SK-N-SH (cell line): ENCODE measurements around the gene CBLN3. TPM values are rescaled to one million over a fixed set of nuclear protein-coding genes. Genes with fewer than 3 reads are reported as not detected.

Source experiments
- CTCF ChIA-PET: fragments of 300-600, 350-600 bp; formaldehyde crosslinking; extraction: SDS; loops from one replicate; lab custom pipeline; 2021; lab: Yijun Ruan, JAX
- POLR2A ChIA-PET: fragments of 350-600 bp; sonication (Branson Sonifier 250); formaldehyde crosslinking; extraction: SDS; loops from one replicate; lab custom pipeline; 2020; ENCODE audit warnings: antibody characterized with exemption, inconsistent platforms; lab: Yijun Ruan, JAX
- DNase-seq: peaks from one replicate; pipeline ENCODE4 v3.0.0; 2012
- H2AFZ ChIP-seq: fragments of 200-600 bp; sonication (generic); 2 replicates; pipeline ENCODE4 v1.8.1; 2016; ENCODE audit warnings: antibody characterized with exemption, mild to moderate bottlenecking, low read depth
- H3F3A ChIP-seq: fragments of 200-600 bp; sonication (generic); replicated peaks from 2 replicates; pipeline ENCODE3; 2016; ENCODE audit warnings: antibody characterized with exemption, mild to moderate bottlenecking; ENCODE audit not compliant: insufficient read depth
- H3K27ac ChIP-seq, 2 experiments: fragments of 200-500 bp in 1 of 2; fragments of 200-600 bp in 1 of 2; sonication (Bioruptor generic) in 1 of 2; sonication (generic), shearing (Covaris generic) in 1 of 2; 2 replicates each; pipeline versions ENCODE4 v1.5.1 to v1.6.1; 2014 to 2016; ENCODE audit warnings: low read depth in 2 of 2, inconsistent platforms in 1 of 2, low read length in 1 of 2, mild to moderate bottlenecking in 1 of 2, mixed read lengths in 1 of 2
- H3K27me3 ChIP-seq: fragments of 200-600 bp; sonication (generic), shearing (Covaris generic); 2 replicates; pipeline ENCODE4 v1.6.1; 2016; ENCODE audit warnings: mixed run types; ENCODE audit not compliant: insufficient read depth
- H3K36me3 ChIP-seq, 2 experiments: fragments of 200-500 bp in 1 of 2; fragments of 200-600 bp in 1 of 2; sonication (Bioruptor generic) in 1 of 2; sonication (generic) in 1 of 2; replicated peaks in 1 of 2; 2 replicates each; pipeline versions ENCODE3 to v1.5.1; 2014 to 2016; ENCODE audit warnings: low read length in 1 of 2, mild to moderate bottlenecking in 1 of 2; ENCODE audit not compliant: insufficient read depth in 2 of 2, control insufficient read depth in 1 of 2
- H3K4me1 ChIP-seq, 2 experiments: fragments of 200-500 bp in 1 of 2; fragments of 200-600 bp in 1 of 2; sonication (Bioruptor generic) in 1 of 2; sonication (generic), shearing (Covaris generic) in 1 of 2; 2 replicates each; pipeline versions ENCODE4 v1.5.1 to v1.6.1; 2014 to 2016; ENCODE audit warnings: low read depth in 1 of 2, low read length in 1 of 2, mixed run types in 1 of 2; ENCODE audit not compliant: insufficient read depth in 2 of 2, control insufficient read depth in 1 of 2
- H3K4me2 ChIP-seq: fragments of 200-600 bp; sonication (generic), shearing (Covaris generic); 2 replicates; pipeline ENCODE4 v1.6.1; 2017; ENCODE audit warnings: mixed run types
- H3K4me3 ChIP-seq, 2 experiments: fragments of 200-500 bp in 1 of 2; fragments of 200-600 bp in 1 of 2; sonication (Bioruptor generic) in 1 of 2; sonication (generic), shearing (Covaris generic) in 1 of 2; 2 replicates each; pipeline versions ENCODE4 v1.5.1 to v1.8.1; 2014 to 2016; ENCODE audit warnings: low read depth in 2 of 2, inconsistent platforms in 1 of 2, low read length in 1 of 2, mild to moderate bottlenecking in 1 of 2, mixed read lengths in 1 of 2, moderate library complexity in 1 of 2
- H3K79me2 ChIP-seq: fragments of 200-600 bp; sonication (generic); 2 replicates; pipeline ENCODE4 v1.8.1; 2017; ENCODE audit warnings: mild to moderate bottlenecking; ENCODE audit not compliant: insufficient read depth
- H3K9ac ChIP-seq: fragments of 200-600 bp; sonication (generic); 2 replicates; pipeline ENCODE4 v1.6.1; 2017; ENCODE audit warnings: mixed run types
- H3K9me2 ChIP-seq: fragments of 200-600 bp; sonication (generic); 2 replicates; pipeline ENCODE4 v1.6.1; 2017; ENCODE audit warnings: mixed run types
- H3K9me3 ChIP-seq: fragments of 200-600 bp; sonication (generic); 2 replicates; pipeline ENCODE4 v1.6.1; 2017; ENCODE audit warnings: mixed run types, mild to moderate bottlenecking, moderate library complexity
- H4K20me1 ChIP-seq: fragments of 200-600 bp; sonication (generic); 2 replicates; pipeline ENCODE4 v1.6.1; 2017; ENCODE audit warnings: mild to moderate bottlenecking, mixed run types; ENCODE audit not compliant: insufficient read depth
- CHD2 ChIP-seq: fragments of 150-350 bp; IDR thresholded peaks from 2 replicates; pipeline ENCODE4 v1.6.1; 2018; ENCODE audit warnings: low read length; ENCODE audit not compliant: partially characterized antibody
- EP300 ChIP-seq, 2 experiments: IDR thresholded peaks; 2 replicates each; pipeline versions ENCODE4 v1.4.0 to v1.6.1; 2012; ENCODE audit warnings: borderline replicate concordance in 1 of 2, low read depth in 1 of 2, low read length in 1 of 2
- FOSL2 ChIP-seq: IDR thresholded peaks from 2 replicates; pipeline ENCODE4 v1.4.0; 2012; ENCODE audit warnings: low read depth, mild to moderate bottlenecking, moderate library complexity, borderline replicate concordance
- FOXM1 ChIP-seq: IDR thresholded peaks from 2 replicates; pipeline ENCODE4 v1.4.0; 2012; ENCODE audit warnings: low read depth, mild to moderate bottlenecking
- GABPA ChIP-seq: IDR thresholded peaks from 2 replicates; pipeline ENCODE4 v1.4.0; 2012; ENCODE audit warnings: low read depth, mild to moderate bottlenecking
- GATA2 ChIP-seq: sonication (generic); formaldehyde crosslinking; IDR thresholded peaks from 2 replicates; pipeline ENCODE4 v1.5.0; 2020; ENCODE audit warnings: mild to moderate bottlenecking, missing genetic modification reagents
- NFIC ChIP-seq: IDR thresholded peaks from 2 replicates; pipeline ENCODE4 v1.4.0; 2012; ENCODE audit warnings: borderline replicate concordance
- NRF1 ChIP-seq: IDR thresholded peaks from 2 replicates; pipeline ENCODE4 v1.6.1; 2012; ENCODE audit warnings: low read depth, mild to moderate bottlenecking, low read length
- RAD21 ChIP-seq: IDR thresholded peaks from 2 replicates; pipeline ENCODE4 v1.6.1; 2012; ENCODE audit warnings: mild to moderate bottlenecking, low read length
- RCOR1 ChIP-seq: fragments of 150-350 bp; IDR thresholded peaks from 2 replicates; pipeline ENCODE4 v1.6.1; 2017; ENCODE audit warnings: antibody characterized with exemption, low read length
- RFX5 ChIP-seq: IDR thresholded peaks from 2 replicates; pipeline ENCODE4 v1.6.1; 2012; ENCODE audit warnings: mild to moderate bottlenecking, improper control_type of control experiment, low read length
- SIN3A ChIP-seq: IDR thresholded peaks from 2 replicates; pipeline ENCODE4 v1.6.1; 2012; ENCODE audit warnings: low read depth, mild to moderate bottlenecking, low read length, moderate library complexity, borderline replicate concordance
- TAF1 ChIP-seq: IDR thresholded peaks from 2 replicates; pipeline ENCODE4 v1.6.1; 2012; ENCODE audit warnings: low read depth, mild to moderate bottlenecking, low read length, moderate library complexity, borderline replicate concordance
- TCF12 ChIP-seq: IDR thresholded peaks from 2 replicates; pipeline ENCODE4 v1.4.0; 2012
- WGBS: methylation state at CpG from one replicate; pipeline ENCODE4 v1.1.6; 2017; ENCODE audit warnings: low lambda C conversion rate; 5-methylcytosine and 5-hydroxymethylcytosine counted together
- polyA plus RNA-seq, 3 experiments: library from polyadenylated mRNA; depleted of rRNA; stranded (reverse); fragments of >200 nt; gene quantifications; 2 replicates each; pipeline ENCODE4 v1.2.3, GENCODE V29; 2012
- TF ChIP-seq, protein P1 (sequence below): IDR thresholded peaks from 2 replicates; pipeline ENCODE4 v1.4.0; 2012; ENCODE audit warnings: low read depth, borderline replicate concordance
- TF ChIP-seq, protein P2 (sequence below): fragments of 200-600 bp; sonication (generic); IDR thresholded peaks from 2 replicates; pipeline ENCODE4 v1.6.1; 2017; ENCODE audit warnings: antibody characterized with exemption, mild to moderate bottlenecking, moderate library complexity
- TF ChIP-seq, protein P3 (sequence below): IDR thresholded peaks from 2 replicates; pipeline ENCODE4 v1.6.1; 2012; ENCODE audit warnings: mild to moderate bottlenecking, low read depth, low read length, moderate library complexity

CBLN3 gene
- polyA plus RNA-seq, 1 of the 3 experiments (the other 2 are of a cell fraction): 1.8 TPM

DNA sequence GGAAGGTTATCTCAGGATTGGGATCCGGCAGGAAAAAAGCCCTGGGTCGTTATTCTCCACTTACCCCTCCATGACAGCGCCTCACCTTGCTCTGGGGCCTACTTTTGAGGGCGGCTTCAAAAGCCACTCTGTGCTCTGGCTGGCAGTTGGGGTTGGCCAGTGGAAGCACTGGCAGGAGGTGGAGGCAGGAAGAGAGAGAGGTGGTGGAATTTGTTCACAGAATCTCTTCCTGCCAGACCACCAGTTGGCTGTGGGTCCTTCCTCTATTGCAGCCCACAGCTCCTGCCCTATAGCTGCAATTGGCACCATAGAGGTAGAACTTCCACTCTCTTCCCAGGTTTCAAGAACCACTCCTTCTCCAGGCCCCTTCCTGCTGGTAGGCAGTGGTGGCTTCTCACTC, 45.8 kb upstream of the CBLN3 start:
- Histone ChIP-seq H3F3A (no peaks in the 10 kb centered on the region), H3K9ac (no peak overlapping the region), H3K4me2 (no peak overlapping the region), H3K27ac (no peak overlapping the region), H3K4me1 (peaks cover 0 to 3% of the 10 kb centered on the region in 2 experiments; a peak in 1 of 4 replicates)
- POLR2A ChIA-PET: no interaction called here
- TF ChIP-seq TAF1 (no peak), RAD21 (no peak), SIN3A (no peak), GABPA (no peak), TCF12 (no peak), NFIC (no peak), CHD2 (no peak), RCOR1 (no peak), EP300 (IDR thresholded peaks at IDR 0.05; ENCODE audit: borderline replicate concordance in 1 of 2, low read depth in 1 of 2, low read length in 1 of 2) (no peak)
- TF ChIP-seq, protein P1, sequence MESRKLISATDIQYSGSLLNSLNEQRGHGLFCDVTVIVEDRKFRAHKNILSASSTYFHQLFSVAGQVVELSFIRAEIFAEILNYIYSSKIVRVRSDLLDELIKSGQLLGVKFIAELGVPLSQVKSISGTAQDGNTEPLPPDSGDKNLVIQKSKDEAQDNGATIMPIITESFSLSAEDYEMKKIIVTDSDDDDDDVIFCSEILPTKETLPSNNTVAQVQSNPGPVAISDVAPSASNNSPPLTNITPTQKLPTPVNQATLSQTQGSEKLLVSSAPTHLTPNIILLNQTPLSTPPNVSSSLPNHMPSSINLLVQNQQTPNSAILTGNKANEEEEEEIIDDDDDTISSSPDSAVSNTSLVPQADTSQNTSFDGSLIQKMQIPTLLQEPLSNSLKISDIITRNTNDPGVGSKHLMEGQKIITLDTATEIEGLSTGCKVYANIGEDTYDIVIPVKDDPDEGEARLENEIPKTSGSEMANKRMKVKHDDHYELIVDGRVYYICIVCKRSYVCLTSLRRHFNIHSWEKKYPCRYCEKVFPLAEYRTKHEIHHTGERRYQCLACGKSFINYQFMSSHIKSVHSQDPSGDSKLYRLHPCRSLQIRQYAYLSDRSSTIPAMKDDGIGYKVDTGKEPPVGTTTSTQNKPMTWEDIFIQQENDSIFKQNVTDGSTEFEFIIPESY: no peak
- TF ChIP-seq, protein P2, sequence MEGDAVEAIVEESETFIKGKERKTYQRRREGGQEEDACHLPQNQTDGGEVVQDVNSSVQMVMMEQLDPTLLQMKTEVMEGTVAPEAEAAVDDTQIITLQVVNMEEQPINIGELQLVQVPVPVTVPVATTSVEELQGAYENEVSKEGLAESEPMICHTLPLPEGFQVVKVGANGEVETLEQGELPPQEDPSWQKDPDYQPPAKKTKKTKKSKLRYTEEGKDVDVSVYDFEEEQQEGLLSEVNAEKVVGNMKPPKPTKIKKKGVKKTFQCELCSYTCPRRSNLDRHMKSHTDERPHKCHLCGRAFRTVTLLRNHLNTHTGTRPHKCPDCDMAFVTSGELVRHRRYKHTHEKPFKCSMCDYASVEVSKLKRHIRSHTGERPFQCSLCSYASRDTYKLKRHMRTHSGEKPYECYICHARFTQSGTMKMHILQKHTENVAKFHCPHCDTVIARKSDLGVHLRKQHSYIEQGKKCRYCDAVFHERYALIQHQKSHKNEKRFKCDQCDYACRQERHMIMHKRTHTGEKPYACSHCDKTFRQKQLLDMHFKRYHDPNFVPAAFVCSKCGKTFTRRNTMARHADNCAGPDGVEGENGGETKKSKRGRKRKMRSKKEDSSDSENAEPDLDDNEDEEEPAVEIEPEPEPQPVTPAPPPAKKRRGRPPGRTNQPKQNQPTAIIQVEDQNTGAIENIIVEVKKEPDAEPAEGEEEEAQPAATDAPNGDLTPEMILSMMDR: no peak
- TF ChIP-seq, all 33 proteins: peak for 0
- Histone ChIP-seq H3K9me3 (no peaks in the 10 kb centered on the region), H3K27me3 (no peaks in the 10 kb centered on the region), H3K4me3 (no peak overlapping the region), H3K36me3 (no peaks in the 10 kb centered on the region), H3K9me2 (no peaks in the 10 kb centered on the region), H4K20me1 (no peaks in the 10 kb centered on the region), H2AFZ (no peak overlapping the region), H3K79me2 (no peaks in the 10 kb centered on the region)
- 77% methylated on average over 4 of the region's 4 CpGs for WGBS
- CTCF ChIA-PET: interaction anchor here (1.5 kb wide), 1 partner anchor 142 kb away, joined by 4 read pairs; no protein-coding TSS in a partner anchor
- no peak for DNase-seq

DNA sequence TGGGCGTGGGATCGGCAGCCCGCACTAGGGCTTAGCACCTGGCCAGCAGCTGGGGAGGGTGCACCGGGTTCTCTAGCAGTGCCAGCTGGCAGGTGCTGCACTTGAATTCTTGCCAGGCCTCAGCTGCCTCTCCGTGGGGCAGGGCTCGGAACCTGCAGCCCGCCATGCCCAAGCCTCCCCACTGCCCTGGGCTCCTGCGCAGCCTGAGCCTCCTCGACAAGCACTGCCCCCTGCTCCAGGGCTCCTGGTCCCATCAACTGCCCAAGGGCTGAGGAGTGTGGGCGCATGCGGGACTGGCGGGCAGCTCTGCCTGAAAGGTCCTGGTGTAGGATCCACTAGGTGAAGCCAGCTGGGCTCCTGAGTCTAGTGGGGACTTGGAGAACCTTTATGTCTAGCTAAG, 43.7 kb upstream of the CBLN3 start:
- POLR2A ChIA-PET: no interaction called here
- H3K9ac ChIP-seq: no peak overlapping the region
- WGBS: no CpG with 5 or more reads among the region's 12 CpGs
- DNase-seq: no peak
- no peak overlapping the region for H3K4me3 ChIP-seq
- no peak overlapping the region for H3K4me2 ChIP-seq
- H3K79me2 ChIP-seq: no peaks in the 10 kb centered on the region
- CTCF ChIA-PET: interaction anchor here (0.7 kb wide), 1 partner anchor 11 kb away, joined by 3 read pairs; no protein-coding TSS in a partner anchor
- no peaks in the 10 kb centered on the region for H3K27me3 ChIP-seq
- no peaks in the 10 kb centered on the region for H3K36me3 ChIP-seq
- H4K20me1 ChIP-seq: no peaks in the 10 kb centered on the region
- H3K27ac ChIP-seq: no peak overlapping the region
- H3K9me3 ChIP-seq: no peaks in the 10 kb centered on the region
- H2AFZ ChIP-seq: no peak overlapping the region
- H3K4me1 ChIP-seq: peaks cover 0 to 3% of the 10 kb centered on the region in 2 experiments; a peak in 1 of 4 replicates
- no peaks in the 10 kb centered on the region for H3K9me2 ChIP-seq
- no peaks in the 10 kb centered on the region for H3F3A ChIP-seq
- TF ChIP-seq, protein P3, sequence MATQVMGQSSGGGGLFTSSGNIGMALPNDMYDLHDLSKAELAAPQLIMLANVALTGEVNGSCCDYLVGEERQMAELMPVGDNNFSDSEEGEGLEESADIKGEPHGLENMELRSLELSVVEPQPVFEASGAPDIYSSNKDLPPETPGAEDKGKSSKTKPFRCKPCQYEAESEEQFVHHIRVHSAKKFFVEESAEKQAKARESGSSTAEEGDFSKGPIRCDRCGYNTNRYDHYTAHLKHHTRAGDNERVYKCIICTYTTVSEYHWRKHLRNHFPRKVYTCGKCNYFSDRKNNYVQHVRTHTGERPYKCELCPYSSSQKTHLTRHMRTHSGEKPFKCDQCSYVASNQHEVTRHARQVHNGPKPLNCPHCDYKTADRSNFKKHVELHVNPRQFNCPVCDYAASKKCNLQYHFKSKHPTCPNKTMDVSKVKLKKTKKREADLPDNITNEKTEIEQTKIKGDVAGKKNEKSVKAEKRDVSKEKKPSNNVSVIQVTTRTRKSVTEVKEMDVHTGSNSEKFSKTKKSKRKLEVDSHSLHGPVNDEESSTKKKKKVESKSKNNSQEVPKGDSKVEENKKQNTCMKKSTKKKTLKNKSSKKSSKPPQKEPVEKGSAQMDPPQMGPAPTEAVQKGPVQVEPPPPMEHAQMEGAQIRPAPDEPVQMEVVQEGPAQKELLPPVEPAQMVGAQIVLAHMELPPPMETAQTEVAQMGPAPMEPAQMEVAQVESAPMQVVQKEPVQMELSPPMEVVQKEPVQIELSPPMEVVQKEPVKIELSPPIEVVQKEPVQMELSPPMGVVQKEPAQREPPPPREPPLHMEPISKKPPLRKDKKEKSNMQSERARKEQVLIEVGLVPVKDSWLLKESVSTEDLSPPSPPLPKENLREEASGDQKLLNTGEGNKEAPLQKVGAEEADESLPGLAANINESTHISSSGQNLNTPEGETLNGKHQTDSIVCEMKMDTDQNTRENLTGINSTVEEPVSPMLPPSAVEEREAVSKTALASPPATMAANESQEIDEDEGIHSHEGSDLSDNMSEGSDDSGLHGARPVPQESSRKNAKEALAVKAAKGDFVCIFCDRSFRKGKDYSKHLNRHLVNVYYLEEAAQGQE: no peak
- TF ChIP-seq TAF1: no peak
- TF ChIP-seq RFX5: no peak
- no peak for TF ChIP-seq NFIC
- TF ChIP-seq, protein P1: no peak
- no peak for TF ChIP-seq GATA2 (CRISPR knock-in tag)
- no peak for TF ChIP-seq FOSL2
- no peak for TF ChIP-seq CHD2
- TF ChIP-seq SIN3A: no peak
- no peak for TF ChIP-seq NRF1
- TF ChIP-seq RAD21: no peak
- TF ChIP-seq FOXM1: no peak
